Dermis lymphatic vessel endothelial cell (primary cell): ENCODE data around the gene TXK. TPM values are rescaled to one million over a fixed set of nuclear protein-coding genes. Genes with fewer than 3 reads are reported as not detected.

ENCODE experiments used
- total RNA-seq: library from RNA; depleted of rRNA; stranded (reverse); fragments of >200 nt; gene quantifications from 2 replicates; pipeline ENCODE4 v1.2.1, GENCODE V29; 2014

The TXK gene
- 0.09 and 0.11 TPM in 2 replicates for total RNA-seq

DNA sequence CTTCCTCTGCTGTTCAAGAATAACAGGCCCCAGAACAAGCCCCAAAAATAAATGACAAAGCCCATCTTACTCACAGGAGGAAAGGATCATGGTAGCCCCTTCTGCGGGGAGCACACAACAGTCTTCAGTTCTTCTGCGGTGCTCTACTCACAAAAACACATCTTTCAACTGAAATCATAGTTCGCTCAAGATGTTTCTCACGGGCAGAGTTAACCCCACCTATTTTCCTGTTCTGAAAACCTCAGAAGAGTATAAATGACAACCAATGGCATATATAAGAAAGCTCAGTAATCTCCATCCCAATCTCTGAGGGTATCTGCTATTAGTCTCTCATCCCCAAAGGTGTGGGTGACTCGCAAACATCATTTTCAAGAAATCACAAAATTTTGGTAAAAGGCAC is at the start of gene TXK:
Gene TXK (minus strand): TSS at position 170 of the 400 bp plus-strand sequence. CDS start 80 bp downstream, at position 90.

Other genes starting within 250 kb of the TXK start
- gene NFXL1, start 219.7 kb downstream of the TXK start, total RNA-seq = 5.1 and 5.9 TPM in 2 replicates
- gene CNGA1, start 117.6 kb downstream of the TXK start, total RNA-seq = 0.17 TPM in 1 of 2 replicates, not detected in the other
- 0.26 and 0.54 TPM in 2 replicates for gene NIPAL1, start 117.5 kb downstream of the TXK start, total RNA-seq
- 0.95 and 1.6 TPM in 2 replicates for gene TEC, start 135.6 kb upstream of the TXK start, total RNA-seq
- gene SLAIN2, start 207.3 kb upstream of the TXK start, total RNA-seq = 20.6 and 20.7 TPM in 2 replicates